T-helper 17 cell (primary cell): Measurements from ENCODE around the gene NRL. TPM values are rescaled to one million over a fixed set of nuclear protein-coding genes. Genes with fewer than 3 reads are reported as not detected.

Experiments used
- ATAC-seq: fragments of 150-1000 bp; cut with Tn5 transposase; 2 replicates; pipeline ENCODE4 v1.10.0; 2021; ENCODE audit warnings: mild to moderate bottlenecking, moderate library complexity
- DNase-seq, 3 donors: peaks; one replicate each; pipeline versions ENCODE4 v3.0.0 to v3.0.0-alpha.2; 2020 to 2021
- H3K9me3 ChIP-seq: one replicate; pipeline ENCODE4 v1.7.0; 2013; ENCODE audit warnings: low read length, mild to moderate bottlenecking; ENCODE audit not compliant: control insufficient read depth, poor library complexity, severe bottlenecking
- H3K27ac Mint-ChIP-seq: one replicate; pipeline ENCODE4 v1.8.0; 2022; ENCODE audit warnings: mild to moderate bottlenecking, moderate library complexity, mixed read lengths
- H3K27me3 Mint-ChIP-seq: one replicate; pipeline ENCODE4 v1.8.0; 2022; ENCODE audit warnings: mixed read lengths
- H3K36me3 Mint-ChIP-seq: one replicate; pipeline ENCODE4 v1.8.0; 2022; ENCODE audit warnings: low read depth, mixed read lengths
- H3K4me1 Mint-ChIP-seq: one replicate; pipeline ENCODE4 v1.8.0; 2022; ENCODE audit warnings: mild to moderate bottlenecking, mixed read lengths
- H3K4me3 Mint-ChIP-seq: one replicate; pipeline ENCODE4 v1.8.0; 2022; ENCODE audit warnings: mild to moderate bottlenecking, moderate library complexity, mixed read lengths
- total RNA-seq, 4 donors: library from RNA in 2 of 4; stranded (reverse) in 2 of 4; gene quantifications; one replicate each; pipeline ENCODE4 v1.2.3 and lab custom pipeline; 2022 to 2026

The NRL gene
- total RNA-seq, 2 donors from 2014 or later, result 2.2 to 3.2 TPM

DNA sequence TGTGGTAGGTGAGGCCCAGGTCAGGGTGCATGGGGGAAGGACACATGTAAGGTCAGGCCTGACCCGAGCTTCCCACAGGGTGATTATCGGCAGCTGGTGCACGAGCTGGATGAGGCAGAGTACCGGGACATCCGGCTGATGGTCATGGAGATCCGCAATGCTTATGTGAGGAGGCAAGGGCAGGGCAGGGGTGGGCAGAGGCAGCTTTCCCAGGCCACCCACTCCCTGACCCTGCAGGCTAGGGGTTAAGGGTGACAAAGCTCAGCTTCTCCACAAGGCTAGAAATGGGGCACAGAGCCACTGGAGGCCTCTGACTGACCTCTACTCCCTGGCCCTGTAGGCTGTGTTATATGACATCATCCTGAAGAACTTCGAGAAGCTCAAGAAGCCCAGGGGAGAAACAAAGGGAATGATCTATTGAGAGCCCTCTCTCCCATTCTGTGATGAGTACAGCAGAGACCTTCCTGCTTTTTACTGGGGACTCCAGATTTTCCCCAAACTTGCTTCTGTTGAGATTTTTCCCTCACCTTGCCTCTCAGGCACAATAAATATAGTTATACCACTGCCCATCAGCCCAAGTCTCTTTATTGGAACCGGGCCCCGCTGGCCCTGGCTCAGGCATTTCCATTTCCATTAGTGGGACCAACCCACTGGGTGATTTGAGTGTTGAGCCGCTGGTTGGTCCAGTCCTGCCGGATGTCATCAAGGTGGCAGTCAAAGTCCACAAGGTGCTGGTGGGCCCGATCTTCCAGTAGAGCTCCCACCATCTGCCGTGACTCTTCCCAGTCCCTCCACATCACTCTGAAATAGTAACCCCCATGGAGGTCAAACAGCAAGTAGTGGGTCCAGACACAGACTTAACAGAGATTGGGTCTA, 23.9 kb upstream of the NRL start:
- H3K27ac Mint-ChIP-seq, result peak overlapping the region; percentile 43
- no peak for DNase-seq
- H3K4me3 Mint-ChIP-seq, result peak overlapping the region; percentile 43
- H3K27me3 Mint-ChIP-seq, result no peaks in the 10 kb centered on the region
- ATAC-seq, result no peak
- H3K9me3 ChIP-seq, result no peaks in the 10 kb centered on the region
- H3K36me3 Mint-ChIP-seq, result no peaks in the 10 kb centered on the region
- H3K4me1 Mint-ChIP-seq, result peaks cover 43% of the 10 kb centered on the region

DNA sequence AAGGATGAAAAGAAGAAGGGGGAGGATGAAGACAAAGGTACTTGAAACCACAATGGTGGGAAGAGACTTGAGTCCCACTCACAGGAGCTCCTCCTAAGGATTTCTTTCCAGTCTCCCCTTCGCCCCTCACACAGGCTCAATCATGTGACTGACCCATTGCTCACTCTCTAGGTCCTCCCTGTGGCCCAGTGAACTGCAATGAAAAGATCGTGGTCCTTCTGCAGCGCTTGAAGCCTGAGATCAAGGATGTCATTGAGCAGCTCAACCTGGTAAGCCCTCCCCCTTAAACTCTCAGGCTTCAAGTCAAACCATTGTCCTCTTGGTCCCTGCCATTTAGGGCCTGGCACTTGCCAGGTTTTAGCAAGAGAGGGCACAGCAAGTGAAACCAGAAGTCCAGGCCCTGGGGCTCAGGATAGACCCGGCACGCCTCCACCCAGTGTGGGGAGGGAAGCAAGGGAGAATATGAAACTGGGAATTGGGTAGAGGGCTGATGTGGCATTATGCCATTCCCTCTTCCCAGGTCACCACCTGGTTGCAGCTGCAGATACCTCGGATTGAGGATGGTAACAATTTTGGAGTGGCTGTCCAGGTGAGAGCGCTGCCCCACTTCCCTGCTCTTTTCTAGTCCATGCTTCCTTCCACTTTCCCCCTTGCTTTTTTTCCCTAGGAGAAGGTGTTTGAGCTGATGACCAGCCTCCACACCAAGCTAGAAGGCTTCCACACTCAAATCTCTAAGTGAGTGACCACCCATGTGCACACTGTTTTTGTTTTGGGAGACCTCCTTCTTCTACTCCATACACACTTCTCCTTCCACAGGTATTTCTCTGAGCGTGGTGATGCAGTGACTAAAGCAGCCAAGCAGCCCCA, 23.0 kb upstream of the NRL start:
- no peaks in the 10 kb centered on the region for H3K36me3 Mint-ChIP-seq
- H3K4me1 Mint-ChIP-seq, result peaks cover 42% of the 10 kb centered on the region

DNA sequence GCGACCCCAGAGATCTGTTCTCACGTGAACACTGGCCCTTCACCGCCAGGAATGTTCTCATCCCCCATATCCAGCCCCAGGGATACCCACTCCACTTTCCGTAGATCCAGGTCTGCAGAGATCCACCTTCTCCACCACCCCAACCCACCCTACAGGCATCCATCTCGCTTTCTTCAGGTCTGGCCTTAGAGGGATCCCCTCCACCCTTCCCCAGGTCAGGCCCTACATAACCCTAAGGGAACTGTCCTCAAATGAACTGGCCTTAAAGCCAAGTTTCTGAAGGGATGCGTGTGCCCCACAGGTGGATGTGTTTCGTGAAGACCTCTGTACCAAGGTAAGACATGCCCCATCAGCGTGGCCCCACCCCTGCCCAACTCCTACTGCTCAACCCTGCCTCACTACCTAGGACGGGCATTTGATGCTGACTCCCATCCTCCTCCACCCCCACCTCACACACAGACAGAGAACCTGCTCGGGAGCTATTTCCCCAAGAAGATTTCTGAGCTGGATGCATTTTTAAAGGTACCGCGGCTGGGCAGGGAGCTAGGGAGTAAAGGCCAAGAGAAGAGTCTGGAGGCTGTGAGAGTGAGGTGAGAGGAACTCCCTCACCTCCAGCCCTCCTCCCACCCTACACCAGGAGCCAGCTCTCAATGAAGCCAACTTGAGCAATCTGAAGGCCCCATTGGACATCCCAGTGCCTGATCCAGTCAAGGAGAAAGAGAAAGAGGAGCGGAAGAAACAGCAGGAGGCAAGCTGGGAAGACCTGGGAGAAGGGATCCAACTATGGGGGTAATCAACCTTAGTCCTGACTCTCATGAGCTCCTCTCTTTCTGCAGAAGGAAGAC, 22.2 kb upstream of the NRL start:
- H3K36me3 Mint-ChIP-seq, result no peaks in the 10 kb centered on the region
- H3K27me3 Mint-ChIP-seq, result no peaks in the 10 kb centered on the region
- no peaks in the 10 kb centered on the region for H3K9me3 ChIP-seq
- ATAC-seq (no peak), DNase-seq (no peak)
- H3K4me3 Mint-ChIP-seq, result peak overlapping the region; percentile 95
- peaks cover 44% of the 10 kb centered on the region for H3K4me1 Mint-ChIP-seq
- H3K27ac Mint-ChIP-seq, result peak overlapping the region; percentile 88

More for the DNA sequence above, 23.0 kb upstream of the NRL start:
- no peaks in the 10 kb centered on the region for H3K9me3 ChIP-seq
- DNase-seq (no peak), ATAC-seq (no peak)
- Mint-ChIP-seq H3K27ac (peak overlapping the region; percentile 88), H3K4me3 (peak overlapping the region; percentile 95), H3K27me3 (no peaks in the 10 kb centered on the region)

DNA sequence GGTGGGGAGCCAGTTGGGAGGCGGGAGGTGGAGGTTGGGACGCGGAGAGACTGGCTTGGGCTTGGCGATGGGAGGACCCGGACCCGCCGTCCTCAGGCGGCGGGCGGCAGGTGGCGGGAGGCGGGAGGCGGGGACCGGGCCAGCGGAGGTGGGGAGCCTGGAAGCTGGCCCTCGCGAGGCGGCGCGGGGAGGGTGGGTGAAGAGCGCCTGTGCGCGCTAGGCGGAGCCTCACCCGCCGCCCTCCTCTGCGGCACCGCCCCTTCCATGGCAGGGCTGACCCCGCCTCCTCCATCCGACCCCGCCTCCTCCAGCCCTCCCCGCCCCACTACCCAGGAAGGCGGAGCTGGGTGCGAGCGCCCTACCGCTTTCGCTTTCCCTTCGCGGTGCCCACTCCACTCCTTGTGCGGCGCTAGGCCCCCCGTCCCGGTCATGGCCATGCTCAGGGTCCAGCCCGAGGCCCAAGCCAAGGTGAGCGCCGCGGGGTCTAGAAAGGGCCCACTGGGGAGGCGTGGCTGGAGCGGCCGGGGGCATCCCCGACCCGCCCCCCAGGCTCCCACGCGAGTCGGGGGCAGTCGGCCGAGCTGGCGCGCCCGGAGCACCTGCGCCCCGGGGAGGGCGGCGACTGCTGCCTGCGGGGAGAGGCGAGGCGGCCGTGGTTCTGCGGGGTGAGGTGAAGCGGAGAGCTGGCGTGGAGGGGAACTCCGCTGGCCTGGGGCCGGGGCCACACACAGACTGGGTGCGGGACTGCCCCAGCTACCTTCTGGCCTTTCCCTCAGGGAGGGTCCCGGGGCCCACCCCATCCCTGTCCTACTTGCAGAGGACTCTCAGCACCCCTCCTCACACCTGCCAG, 21.3 kb upstream of the NRL start, which contains the start of gene PSME1:
Gene PSME1, plus strand, starts transcription at position 361 of the 850 bp plus-strand sequence. Its CDS starts 69 bp downstream, at position 430.
- peak within 1 kb of the TSS; percentile 95 for H3K4me3 Mint-ChIP-seq
- ATAC-seq (peak; percentile 98), DNase-seq (peak; percentile 91 to 94 (median 94))
- peak within 1 kb of the TSS; percentile 88 for H3K27ac Mint-ChIP-seq
- H3K9me3 ChIP-seq, result no peaks in the 10 kb centered on the region
- H3K27me3 Mint-ChIP-seq, result no peaks in the 10 kb centered on the region
- no peaks in the 10 kb centered on the region for H3K36me3 Mint-ChIP-seq
- peaks cover 44% of the 10 kb centered on the region for H3K4me1 Mint-ChIP-seq

DNA sequence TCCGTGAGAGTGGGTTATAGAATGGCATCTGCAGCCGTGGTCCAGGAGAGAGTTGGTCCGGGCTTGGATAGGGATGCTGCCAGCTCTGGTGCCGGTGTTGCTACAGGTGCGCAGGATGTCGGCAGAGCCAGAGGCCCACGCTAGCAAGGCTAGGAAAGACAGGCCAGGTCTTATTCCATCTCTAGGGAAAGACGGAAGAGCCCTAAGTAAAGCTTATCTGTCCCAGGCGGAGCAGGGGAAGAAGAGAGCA, 20.8 kb upstream of the NRL start:
- Mint-ChIP-seq H3K4me3 (peak overlapping the region; percentile 95), H3K27ac (peak overlapping the region; percentile 86), H3K4me1 (peaks cover 41% of the 10 kb centered on the region), H3K27me3 (no peaks in the 10 kb centered on the region), H3K36me3 (peaks cover under 1% of the 10 kb centered on the region)
- no peak for DNase-seq
- ATAC-seq, result no peak
- no peaks in the 10 kb centered on the region for H3K9me3 ChIP-seq

DNA sequence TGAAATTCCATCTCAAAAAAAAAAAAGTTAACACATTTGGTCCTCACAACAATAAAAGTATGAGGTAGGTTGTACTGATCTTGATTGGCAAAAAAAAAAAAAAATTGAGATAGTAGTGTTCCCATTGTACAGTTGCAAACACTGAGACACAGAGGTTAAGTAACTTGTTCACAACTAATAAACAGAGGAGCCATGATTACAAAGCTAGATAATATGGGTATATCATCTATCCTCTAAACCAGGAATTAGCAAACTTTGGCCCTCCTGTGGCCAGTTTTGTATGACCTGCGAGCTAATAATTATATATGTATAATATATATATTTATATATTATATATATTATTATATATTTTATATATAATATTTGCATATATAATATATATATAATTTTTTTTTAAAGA, 19.0 kb upstream of the NRL start:
- Mint-ChIP-seq H3K36me3 (peaks cover 2% of the 10 kb centered on the region), H3K27me3 (no peaks in the 10 kb centered on the region), H3K4me1 (peaks cover 33% of the 10 kb centered on the region), H3K4me3 (no peak overlapping the region), H3K27ac (peak overlapping the region; percentile 85)
- DNase-seq (no peak), ATAC-seq (no peak)
- H3K9me3 ChIP-seq, result no peaks in the 10 kb centered on the region

DNA sequence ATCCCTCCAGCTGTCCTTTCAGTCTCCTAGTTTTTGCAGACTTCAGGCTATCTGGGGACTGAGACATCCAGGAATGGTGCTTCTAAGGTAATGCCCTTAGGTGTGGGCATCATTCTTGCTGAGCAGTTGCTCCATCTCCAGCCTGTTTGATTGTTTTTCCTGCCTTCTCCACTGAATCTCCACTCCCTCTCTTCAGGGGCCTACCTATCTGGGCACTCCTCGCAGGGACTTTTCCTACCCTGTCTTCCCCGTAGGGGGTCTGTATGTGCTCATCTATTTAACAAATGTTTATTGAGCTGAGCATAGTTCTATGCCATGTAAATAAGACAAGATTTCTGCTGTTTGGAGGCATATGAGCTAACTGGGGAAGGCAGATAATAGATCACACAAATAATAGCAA, 18.2 kb upstream of the NRL start:
- Mint-ChIP-seq H3K27ac (peak overlapping the region; percentile 85), H3K27me3 (no peaks in the 10 kb centered on the region), H3K36me3 (peaks cover 2% of the 10 kb centered on the region), H3K4me1 (peaks cover 30% of the 10 kb centered on the region), H3K4me3 (peak overlapping the region; percentile 70)
- ATAC-seq (no peak), DNase-seq (no peak)
- no peaks in the 10 kb centered on the region for H3K9me3 ChIP-seq

DNA sequence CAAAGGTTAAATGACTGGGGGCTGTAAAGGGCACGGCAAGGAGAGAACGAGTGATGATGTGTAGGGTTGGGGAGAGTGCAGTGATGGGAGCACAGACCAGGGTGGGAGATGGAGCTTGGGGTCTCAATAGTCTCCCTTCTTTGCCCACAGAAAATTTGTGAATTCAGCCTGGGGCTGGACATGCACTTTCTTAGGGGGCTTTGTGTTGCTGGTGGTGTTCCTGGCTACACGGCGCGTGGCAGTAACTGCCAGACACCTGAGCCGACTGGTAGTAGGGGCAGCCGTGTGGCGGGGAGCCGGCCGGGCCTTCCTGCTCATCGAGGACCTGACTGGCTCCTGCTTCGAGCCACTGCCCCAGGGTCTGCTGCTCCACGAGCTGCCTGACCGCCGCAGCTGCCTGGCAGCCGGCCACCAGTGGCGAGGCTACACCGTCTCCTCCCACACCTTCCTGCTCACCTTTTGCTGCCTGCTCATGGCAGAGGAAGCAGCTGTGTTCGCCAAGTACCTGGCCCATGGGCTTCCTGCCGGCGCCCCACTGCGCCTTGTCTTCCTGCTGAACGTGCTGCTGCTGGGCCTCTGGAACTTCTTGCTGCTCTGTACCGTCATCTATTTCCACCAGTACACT, 17.4 kb upstream of the NRL start:
- H3K4me1 Mint-ChIP-seq, result peaks cover 28% of the 10 kb centered on the region
- peaks cover 2% of the 10 kb centered on the region for H3K36me3 Mint-ChIP-seq
- peak overlapping the region; percentile 70 for H3K4me3 Mint-ChIP-seq
- H3K9me3 ChIP-seq, result no peaks in the 10 kb centered on the region
- H3K27ac Mint-ChIP-seq, result peak overlapping the region; percentile 85
- H3K27me3 Mint-ChIP-seq, result no peaks in the 10 kb centered on the region
- DNase-seq, result no peak
- ATAC-seq, result no peak

DNA sequence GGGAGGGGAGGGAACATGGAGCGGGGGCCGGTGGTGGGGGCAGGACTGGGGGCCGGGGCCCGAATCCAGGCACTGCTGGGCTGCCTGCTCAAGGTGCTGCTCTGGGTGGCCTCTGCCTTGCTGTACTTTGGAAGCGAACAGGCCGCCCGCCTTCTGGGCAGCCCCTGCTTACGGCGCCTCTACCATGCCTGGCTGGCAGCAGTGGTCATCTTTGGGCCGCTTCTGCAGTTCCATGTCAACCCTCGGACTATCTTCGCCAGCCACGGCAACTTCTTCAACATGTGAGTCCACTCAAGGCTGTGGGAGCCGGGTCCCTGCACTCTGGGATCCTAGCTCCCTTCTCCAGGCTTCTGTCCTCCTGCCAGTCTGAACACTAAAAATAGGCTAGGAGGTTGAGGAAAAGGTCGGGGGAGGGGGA, 16.8 kb upstream of the NRL start:
- no peaks in the 10 kb centered on the region for H3K9me3 ChIP-seq
- Mint-ChIP-seq H3K4me3 (peak overlapping the region; percentile 58), H3K27ac (no peak overlapping the region)

DNA sequence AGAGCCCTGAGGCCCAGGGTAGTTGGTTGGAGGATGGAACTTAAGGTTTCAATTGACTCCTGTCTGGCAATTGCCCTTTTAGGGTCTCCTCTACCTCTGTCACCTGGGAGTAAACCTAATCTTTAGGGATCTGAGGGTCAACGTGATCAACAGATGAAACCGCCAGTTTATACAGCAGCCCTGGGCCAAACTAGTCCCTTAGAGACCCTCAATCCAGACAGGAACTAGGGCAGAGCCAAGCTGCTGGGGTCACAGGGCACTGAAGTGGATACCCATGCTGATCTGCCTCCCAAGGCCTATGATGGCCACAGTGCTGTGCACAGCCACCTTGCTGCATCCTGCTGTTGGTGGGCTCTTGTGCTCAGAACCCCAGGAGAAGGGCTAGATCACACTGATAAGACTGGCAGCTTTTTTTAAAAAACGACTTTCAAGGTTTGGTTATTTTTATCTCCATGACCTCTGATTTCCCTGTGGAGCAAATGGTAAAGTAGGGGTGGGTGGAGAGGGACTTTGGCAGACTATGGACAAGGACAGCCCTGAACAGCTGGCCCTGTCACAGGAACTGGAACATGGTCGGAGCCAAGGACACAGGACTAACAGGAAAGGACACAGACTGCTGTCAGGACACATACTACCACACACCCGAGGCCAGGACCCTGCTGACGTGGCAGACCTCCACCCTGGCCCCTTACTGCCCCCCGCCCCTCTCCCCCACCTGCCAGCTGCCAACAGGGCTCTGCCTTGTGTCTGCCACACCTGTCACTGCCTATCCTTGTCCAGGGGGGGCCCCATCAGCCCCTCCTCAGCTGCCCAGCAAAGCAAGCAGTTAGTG, 16.2 kb upstream of the NRL start:
- Mint-ChIP-seq H3K27ac (peak overlapping the region; percentile 67), H3K4me3 (no peak overlapping the region), H3K36me3 (peaks cover 2% of the 10 kb centered on the region), H3K4me1 (peaks cover 20% of the 10 kb centered on the region), H3K27me3 (no peaks in the 10 kb centered on the region)
- no peaks in the 10 kb centered on the region for H3K9me3 ChIP-seq
- ATAC-seq, result no peak
- DNase-seq, result no peak

More for the DNA sequence above, 16.8 kb upstream of the NRL start:
- DNase-seq (no peak), ATAC-seq (no peak)
- Mint-ChIP-seq H3K27me3 (no peaks in the 10 kb centered on the region), H3K4me1 (peaks cover 22% of the 10 kb centered on the region), H3K36me3 (peaks cover 2% of the 10 kb centered on the region)

DNA sequence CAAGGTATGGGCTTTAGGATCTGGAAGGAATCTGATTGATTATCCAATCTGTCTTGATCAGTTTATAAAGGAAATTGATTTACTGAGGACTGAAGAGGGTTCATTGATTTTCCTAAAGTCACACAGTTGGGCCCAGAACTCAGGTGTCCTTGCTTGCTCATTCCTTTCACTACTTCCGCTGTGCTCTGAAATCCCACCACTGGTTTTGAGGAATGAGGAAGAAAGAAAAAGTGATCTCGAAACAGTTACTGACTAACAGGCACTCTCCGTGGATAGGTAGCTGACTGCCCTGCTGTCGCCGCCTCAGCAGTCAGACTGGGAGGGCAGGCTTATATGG, 15.6 kb upstream of the NRL start, which contains the start of gene FITM1:
Gene FITM1, plus strand, starts transcription at position 280 of the 337 bp plus-strand sequence. CDS start 905 bp downstream, outside the sequence.
- H3K9me3 ChIP-seq, result no peaks in the 10 kb centered on the region
- ATAC-seq, result no peak
- peaks cover 17% of the 10 kb centered on the region for H3K4me1 Mint-ChIP-seq
- H3K27ac Mint-ChIP-seq, result peak within 1 kb of the TSS; percentile 67
- H3K27me3 Mint-ChIP-seq, result no peaks in the 10 kb centered on the region
- no peak within 1 kb of the TSS for H3K4me3 Mint-ChIP-seq
- DNase-seq, result no peak
- peaks cover 2% of the 10 kb centered on the region for H3K36me3 Mint-ChIP-seq
